ENCODE measurements around the gene SYPL1. TPM values are rescaled to one million over a fixed set of nuclear protein-coding genes. Genes with fewer than 3 reads are reported as not detected.

The SYPL1 gene
- total and polyA plus RNA-seq, 9 of the 15 experiments (the other 6 are each of a cell fraction or from before 2014, with no cell fraction given) = 23.8 to 214 (median 70.2) TPM

DNA sequence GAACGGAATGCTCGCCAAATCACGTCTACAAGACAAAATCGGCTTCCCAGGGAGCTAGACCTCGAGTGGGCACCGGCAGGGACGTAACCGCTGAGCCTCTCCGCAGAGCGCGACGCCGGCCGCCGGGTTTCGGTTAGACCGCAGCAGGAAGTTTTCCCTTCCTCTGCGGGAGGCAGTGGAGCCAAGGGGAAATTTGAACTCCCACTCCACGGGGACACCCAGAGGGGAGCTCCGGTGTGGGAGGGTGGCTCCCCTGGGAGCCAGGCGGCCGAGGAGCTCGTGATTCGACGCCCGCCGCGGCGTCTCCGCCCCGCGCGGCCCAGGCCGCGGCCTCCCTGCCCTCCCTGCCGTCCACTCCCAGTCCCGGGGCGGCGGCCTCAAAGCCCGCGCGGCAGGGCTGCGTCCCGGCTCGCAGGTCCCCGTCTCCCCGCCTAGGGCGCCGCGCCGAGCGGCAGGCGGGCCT lies 426 bp downstream of the SYPL1 start (continued):
- TF ChIP-seq, protein P1, sequence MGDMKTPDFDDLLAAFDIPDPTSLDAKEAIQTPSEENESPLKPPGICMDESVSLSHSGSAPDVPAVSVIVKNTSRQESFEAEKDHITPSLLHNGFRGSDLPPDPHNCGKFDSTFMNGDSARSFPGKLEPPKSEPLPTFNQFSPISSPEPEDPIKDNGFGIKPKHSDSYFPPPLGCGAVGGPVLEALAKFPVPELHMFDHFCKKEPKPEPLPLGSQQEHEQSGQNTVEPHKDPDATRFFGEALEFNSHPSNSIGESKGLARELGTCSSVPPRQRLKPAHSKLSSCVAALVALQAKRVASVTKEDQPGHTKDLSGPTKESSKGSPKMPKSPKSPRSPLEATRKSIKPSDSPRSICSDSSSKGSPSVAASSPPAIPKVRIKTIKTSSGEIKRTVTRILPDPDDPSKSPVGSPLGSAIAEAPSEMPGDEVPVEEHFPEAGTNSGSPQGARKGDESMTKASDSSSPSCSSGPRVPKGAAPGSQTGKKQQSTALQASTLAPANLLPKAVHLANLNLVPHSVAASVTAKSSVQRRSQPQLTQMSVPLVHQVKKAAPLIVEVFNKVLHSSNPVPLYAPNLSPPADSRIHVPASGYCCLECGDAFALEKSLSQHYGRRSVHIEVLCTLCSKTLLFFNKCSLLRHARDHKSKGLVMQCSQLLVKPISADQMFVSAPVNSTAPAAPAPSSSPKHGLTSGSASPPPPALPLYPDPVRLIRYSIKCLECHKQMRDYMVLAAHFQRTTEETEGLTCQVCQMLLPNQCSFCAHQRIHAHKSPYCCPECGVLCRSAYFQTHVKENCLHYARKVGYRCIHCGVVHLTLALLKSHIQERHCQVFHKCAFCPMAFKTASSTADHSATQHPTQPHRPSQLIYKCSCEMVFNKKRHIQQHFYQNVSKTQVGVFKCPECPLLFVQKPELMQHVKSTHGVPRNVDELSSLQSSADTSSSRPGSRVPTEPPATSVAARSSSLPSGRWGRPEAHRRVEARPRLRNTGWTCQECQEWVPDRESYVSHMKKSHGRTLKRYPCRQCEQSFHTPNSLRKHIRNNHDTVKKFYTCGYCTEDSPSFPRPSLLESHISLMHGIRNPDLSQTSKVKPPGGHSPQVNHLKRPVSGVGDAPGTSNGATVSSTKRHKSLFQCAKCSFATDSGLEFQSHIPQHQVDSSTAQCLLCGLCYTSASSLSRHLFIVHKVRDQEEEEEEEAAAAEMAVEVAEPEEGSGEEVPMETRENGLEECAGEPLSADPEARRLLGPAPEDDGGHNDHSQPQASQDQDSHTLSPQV (IDR thresholded peaks at IDR 0.05) = peak; percentile 56
- TF ChIP-seq ETV5 (CRISPR knock-in tag; IDR thresholded peaks at IDR 0.05; ENCODE audit: low read depth) = no peak
- TF ChIP-seq ZNF589 (CRISPR knock-in tag; IDR thresholded peaks at IDR 0.05; ENCODE audit: low read depth) = 0 out of 2 replicates have a peak, but pooled peaks have one; percentile 16
- peak; percentile 40; the same call in 1 of the 2 replicates for TF ChIP-seq ZNF134 (CRISPR knock-in tag; conservative IDR thresholded peaks at IDR 0.05)
- no peak for TF ChIP-seq PRPF4 (IDR thresholded peaks at IDR 0.05; ENCODE audit: insufficient read depth, low read depth, low read length, poor library complexity, severe bottlenecking)
- TF ChIP-seq, protein P2, sequence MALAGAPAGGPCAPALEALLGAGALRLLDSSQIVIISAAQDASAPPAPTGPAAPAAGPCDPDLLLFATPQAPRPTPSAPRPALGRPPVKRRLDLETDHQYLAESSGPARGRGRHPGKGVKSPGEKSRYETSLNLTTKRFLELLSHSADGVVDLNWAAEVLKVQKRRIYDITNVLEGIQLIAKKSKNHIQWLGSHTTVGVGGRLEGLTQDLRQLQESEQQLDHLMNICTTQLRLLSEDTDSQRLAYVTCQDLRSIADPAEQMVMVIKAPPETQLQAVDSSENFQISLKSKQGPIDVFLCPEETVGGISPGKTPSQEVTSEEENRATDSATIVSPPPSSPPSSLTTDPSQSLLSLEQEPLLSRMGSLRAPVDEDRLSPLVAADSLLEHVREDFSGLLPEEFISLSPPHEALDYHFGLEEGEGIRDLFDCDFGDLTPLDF (CRISPR knock-in tag; IDR thresholded peaks at IDR 0.05) = peak; percentile 60; the same call in 1 of the 2 replicates
- TF ChIP-seq SMARCE1 (IDR thresholded peaks at IDR 0.05) = peak; percentile 69; the same call in 1 of the 2 replicates
- TF ChIP-seq, protein P3, sequence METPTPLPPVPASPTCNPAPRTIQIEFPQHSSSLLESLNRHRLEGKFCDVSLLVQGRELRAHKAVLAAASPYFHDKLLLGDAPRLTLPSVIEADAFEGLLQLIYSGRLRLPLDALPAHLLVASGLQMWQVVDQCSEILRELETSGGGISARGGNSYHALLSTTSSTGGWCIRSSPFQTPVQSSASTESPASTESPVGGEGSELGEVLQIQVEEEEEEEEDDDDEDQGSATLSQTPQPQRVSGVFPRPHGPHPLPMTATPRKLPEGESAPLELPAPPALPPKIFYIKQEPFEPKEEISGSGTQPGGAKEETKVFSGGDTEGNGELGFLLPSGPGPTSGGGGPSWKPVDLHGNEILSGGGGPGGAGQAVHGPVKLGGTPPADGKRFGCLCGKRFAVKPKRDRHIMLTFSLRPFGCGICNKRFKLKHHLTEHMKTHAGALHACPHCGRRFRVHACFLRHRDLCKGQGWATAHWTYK (CRISPR knock-in tag; IDR thresholded peaks at IDR 0.05) = peak; percentile 91
- TF ChIP-seq, protein P4, sequence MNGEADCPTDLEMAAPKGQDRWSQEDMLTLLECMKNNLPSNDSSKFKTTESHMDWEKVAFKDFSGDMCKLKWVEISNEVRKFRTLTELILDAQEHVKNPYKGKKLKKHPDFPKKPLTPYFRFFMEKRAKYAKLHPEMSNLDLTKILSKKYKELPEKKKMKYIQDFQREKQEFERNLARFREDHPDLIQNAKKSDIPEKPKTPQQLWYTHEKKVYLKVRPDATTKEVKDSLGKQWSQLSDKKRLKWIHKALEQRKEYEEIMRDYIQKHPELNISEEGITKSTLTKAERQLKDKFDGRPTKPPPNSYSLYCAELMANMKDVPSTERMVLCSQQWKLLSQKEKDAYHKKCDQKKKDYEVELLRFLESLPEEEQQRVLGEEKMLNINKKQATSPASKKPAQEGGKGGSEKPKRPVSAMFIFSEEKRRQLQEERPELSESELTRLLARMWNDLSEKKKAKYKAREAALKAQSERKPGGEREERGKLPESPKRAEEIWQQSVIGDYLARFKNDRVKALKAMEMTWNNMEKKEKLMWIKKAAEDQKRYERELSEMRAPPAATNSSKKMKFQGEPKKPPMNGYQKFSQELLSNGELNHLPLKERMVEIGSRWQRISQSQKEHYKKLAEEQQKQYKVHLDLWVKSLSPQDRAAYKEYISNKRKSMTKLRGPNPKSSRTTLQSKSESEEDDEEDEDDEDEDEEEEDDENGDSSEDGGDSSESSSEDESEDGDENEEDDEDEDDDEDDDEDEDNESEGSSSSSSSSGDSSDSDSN (IDR thresholded peaks at IDR 0.05; ENCODE audit: borderline replicate concordance in 1 of 2, low read depth in 2 of 2, low read length in 2 of 2) = peak; percentile 88 to 99; a peak in 2 of 4 replicates
- TF ChIP-seq SIX5 (IDR thresholded peaks at IDR 0.05; ENCODE audit: borderline replicate concordance in 1 of 2, insufficient read depth in 1 of 2, low read depth in 1 of 2, low read length in 2 of 2) = 0 out of 4 replicates have a peak, but pooled peaks of 1 of the 2 experiments have one; percentile 2
- no peak for TF ChIP-seq MED1 (CRISPR knock-in tag; IDR thresholded peaks at IDR 0.05; ENCODE audit: borderline replicate concordance)
- TF ChIP-seq TGIF2 (CRISPR knock-in tag; IDR thresholded peaks at IDR 0.05) = 0 out of 2 replicates have a peak, but pooled peaks have one; percentile 65
- TF ChIP-seq ZNF764 (CRISPR knock-in tag; IDR thresholded peaks at IDR 0.05; ENCODE audit: low read depth) = 0 out of 2 replicates have a peak, but pooled peaks have one; percentile 63

Measured in K562 (cell line).